GM23338 (cell line): ENCODE measurements around the gene SLC25A15. TPM values are rescaled to one million over a fixed set of nuclear protein-coding genes. Genes with fewer than 3 reads are reported as not detected.

ENCODE experiments used
- ATAC-seq: fragments of 200-7000 bp; cut with Tn5 transposase; 3 replicates; pipeline ENCODE4 v1.9.1; 2020
- DNase-seq: peaks from one replicate; pipeline ENCODE4 v3.0.0-alpha.2; 2015; ENCODE audit warnings: low spot score
- H2AFZ ChIP-seq: fragments of 200-600 bp; sonication (generic); 2 replicates; pipeline ENCODE4 v1.8.0; 2016; ENCODE audit warnings: antibody characterized with exemption, mild to moderate bottlenecking, moderate library complexity
- H3F3A ChIP-seq: fragments of 200-600 bp; sonication (generic); replicated peaks from 2 replicates; pipeline ENCODE4 v1.8.0; 2017; ENCODE audit warnings: antibody characterized with exemption, mixed run types, low read depth
- H3K27ac ChIP-seq: fragments of 200-600 bp; sonication (generic); 2 replicates; pipeline ENCODE4 v1.6.1; 2016; ENCODE audit warnings: low read depth
- H3K27me3 ChIP-seq: fragments of 200-600 bp; sonication (generic); 2 replicates; pipeline ENCODE4 v1.8.0; 2016; ENCODE audit warnings: mild to moderate bottlenecking, mixed run types, moderate library complexity; ENCODE audit not compliant: insufficient read depth
- H3K36me3 ChIP-seq: fragments of 200-600 bp; sonication (generic); 2 replicates; pipeline ENCODE4 v1.8.0; 2016; ENCODE audit warnings: mild to moderate bottlenecking; ENCODE audit not compliant: insufficient read depth
- H3K4me1 ChIP-seq: fragments of 200-600 bp; sonication (generic); 2 replicates; pipeline ENCODE4 v1.8.0; 2016; ENCODE audit warnings: mild to moderate bottlenecking, moderate library complexity; ENCODE audit not compliant: insufficient read depth
- H3K4me2 ChIP-seq: fragments of 200-600 bp; sonication (generic); 2 replicates; pipeline ENCODE4 v1.7.1; 2017; ENCODE audit warnings: mixed run types
- H3K4me3 ChIP-seq: fragments of 200-600 bp; sonication (generic); 2 replicates; pipeline ENCODE4 v1.6.1; 2016; ENCODE audit warnings: mixed run types
- H3K79me2 ChIP-seq: fragments of 200-600 bp; sonication (generic); replicated peaks from 2 replicates; pipeline ENCODE4 v1.8.0; 2017; ENCODE audit warnings: mild to moderate bottlenecking; ENCODE audit not compliant: insufficient read depth
- H3K9me2 ChIP-seq: fragments of 200-600 bp; sonication (generic); 2 replicates; pipeline ENCODE4 v1.8.0; 2017; ENCODE audit not compliant: insufficient read depth
- H4K20me1 ChIP-seq: fragments of 200-600 bp; sonication (generic); replicated peaks from 2 replicates; pipeline ENCODE4 v1.8.0; 2017; ENCODE audit warnings: mild to moderate bottlenecking; ENCODE audit not compliant: insufficient read depth
- H3K27ac Mint-ChIP-seq: 2 replicates; pipeline ENCODE4 v1.8.0; 2020; ENCODE audit warnings: inconsistent platforms, mild to moderate bottlenecking, moderate library complexity, mixed read lengths
- H3K27me3 Mint-ChIP-seq: 3 replicates; pipeline ENCODE4 v1.8.0; 2022; ENCODE audit warnings: low read depth, mild to moderate bottlenecking, moderate library complexity, mixed read lengths, inconsistent platforms; ENCODE audit not compliant: insufficient read depth, poor library complexity
- H3K36me3 Mint-ChIP-seq: 3 replicates; pipeline ENCODE4 v1.8.0; 2021; ENCODE audit warnings: low read depth, mild to moderate bottlenecking, inconsistent platforms, moderate library complexity, mixed read lengths
- H3K4me1 Mint-ChIP-seq: 3 replicates; pipeline ENCODE4 v1.8.0; 2020; ENCODE audit warnings: mild to moderate bottlenecking, inconsistent platforms, mixed read lengths
- H3K4me3 Mint-ChIP-seq: 3 replicates; pipeline ENCODE4 v1.8.0; 2021; ENCODE audit warnings: moderate library complexity, mild to moderate bottlenecking, inconsistent platforms, mixed read lengths
- H3K9me3 Mint-ChIP-seq: 3 replicates; pipeline ENCODE4 v1.8.0; 2020; ENCODE audit warnings: moderate library complexity, mild to moderate bottlenecking, inconsistent platforms, mixed read lengths
- CREB1 ChIP-seq: fragments of 250-450 bp; sonication (Bioruptor Pico); IDR thresholded peaks from 2 replicates; pipeline ENCODE4 v1.5.0; 2020; ENCODE audit warnings: low read depth, mild to moderate bottlenecking, moderate library complexity
- ETS1 ChIP-seq: IDR thresholded peaks from 2 replicates; pipeline ENCODE4 v1.6.1; 2016; ENCODE audit warnings: antibody characterized with exemption
- EZH2phosphoT487 ChIP-seq: fragments of 200-600 bp; sonication (generic); IDR thresholded peaks from one replicate; pipeline ENCODE4 v1.8.1; 2018; ENCODE audit warnings: antibody characterized with exemption; ENCODE audit not compliant: unreplicated experiment
- JUNB ChIP-seq: IDR thresholded peaks from one replicate; pipeline ENCODE4 v1.6.1; 2016; ENCODE audit warnings: antibody characterized with exemption; ENCODE audit not compliant: unreplicated experiment
- POLR2AphosphoS5 ChIP-seq: IDR thresholded peaks from 2 replicates; pipeline ENCODE4 v1.6.1; 2016; ENCODE audit warnings: antibody characterized with exemption, low read depth
- REST ChIP-seq: IDR thresholded peaks from one replicate; pipeline ENCODE4 v1.6.1; 2018; ENCODE audit warnings: antibody characterized with exemption; ENCODE audit not compliant: unreplicated experiment
- STAT1 ChIP-seq: IDR thresholded peaks from one replicate; pipeline ENCODE4 v1.6.1; 2016; ENCODE audit warnings: antibody characterized with exemption; ENCODE audit not compliant: unreplicated experiment
- ZNF331 ChIP-seq: fragments of 250-450 bp; sonication (Bioruptor Pico); IDR thresholded peaks from 2 replicates; pipeline ENCODE4 v1.5.0; 2020; ENCODE audit warnings: low read depth, mild to moderate bottlenecking, moderate library complexity
- ZNF462 ChIP-seq: fragments of 250-450 bp; sonication (Bioruptor Pico); IDR thresholded peaks from 2 replicates; pipeline ENCODE4 v1.5.0; 2020; ENCODE audit warnings: mild to moderate bottlenecking, moderate library complexity
- polyA plus RNA-seq: library from polyadenylated mRNA; unstranded; fragments of >200 nt; fragmentation: Nextera tagmentation; extraction: Ambion mirVana; gene quantifications from 2 replicates; pipeline ENCODE4 v1.2.1, GENCODE V29; 2016
- total RNA-seq: library from RNA; depleted of rRNA; stranded (reverse); fragments of >200 nt; shearing (Covaris generic); gene quantifications from 2 replicates; pipeline ENCODE4 v1.2.3, GENCODE V29; 2014

The SLC25A15 gene
- total and polyA plus RNA-seq, 2 experiments from 2014 or later: 6.5 to 32.6 TPM

- Histone ChIP-seq H3K27me3 (no peaks in the 10 kb centered on the region), H3F3A (no peaks in the 10 kb centered on the region), H3K4me1 (peaks cover 5% of the 10 kb centered on the region), H3K4me2 (no peak overlapping the region), H4K20me1 (no peaks in the 10 kb centered on the region; the same call in 1 of the 2 replicates), H3K4me3 (no peak overlapping the region), H3K9me2 (no peaks in the 10 kb centered on the region), H3K27ac (no peak overlapping the region), H2AFZ (no peak overlapping the region), H3K36me3 (peaks cover 8% of the 10 kb centered on the region; the same call in 1 of the 2 replicates), H3K79me2 (peaks cover 13% of the 10 kb centered on the region)
- Mint-ChIP-seq H3K36me3 (no peaks in the 10 kb centered on the region; the same call in 2 of the 3 replicates), H3K4me1 (peaks cover 5% of the 10 kb centered on the region), H3K27me3 (no peaks in the 10 kb centered on the region), H3K4me3 (no peak overlapping the region), H3K9me3 (no peaks in the 10 kb centered on the region), H3K27ac (no peak overlapping the region)
- DNase-seq (no peak), ATAC-seq (no peak)
- TF ChIP-seq POLR2AphosphoS5 (no peak), EZH2phosphoT487 (no peak), STAT1 (no peak), REST (no peak), ZNF331 (CRISPR knock-in tag) (no peak), ETS1 (no peak)
Observed at GRCh38 chr13:40765602-40766001, 23.8 kb upstream of the SLC25A15 start.

GRCh38 chr13:40769970-40770369 lies 19.4 kb upstream of the SLC25A15 start:
- peak; percentile 36; the same call in 1 of the 2 replicates for TF ChIP-seq CREB1 (CRISPR knock-in tag)
- TF ChIP-seq ZNF462 (CRISPR knock-in tag): no peak
- TF ChIP-seq JUNB: no peak
- Histone ChIP-seq H3K4me1 (peaks cover 5% of the 10 kb centered on the region), H3K9me2 (no peaks in the 10 kb centered on the region), H3F3A (no peaks in the 10 kb centered on the region), H2AFZ (no peak overlapping the region), H3K4me3 (peak overlapping the region; percentile 84), H3K36me3 (peaks cover 8% of the 10 kb centered on the region; the same call in 1 of the 2 replicates), H3K27ac (no peak overlapping the region), H3K4me2 (peak overlapping the region; percentile 92), H4K20me1 (no peaks in the 10 kb centered on the region; the same call in 1 of the 2 replicates), H3K27me3 (no peaks in the 10 kb centered on the region), H3K79me2 (peaks cover 15% of the 10 kb centered on the region)
- ATAC-seq: no peak
- H3K9me3 Mint-ChIP-seq: no peaks in the 10 kb centered on the region
- H3K27me3 Mint-ChIP-seq: peaks cover 2% of the 10 kb centered on the region
- no peaks in the 10 kb centered on the region; the same call in 2 of the 3 replicates for H3K36me3 Mint-ChIP-seq
- DNase-seq: no peak
- peak overlapping the region; percentile 98 for H3K4me3 Mint-ChIP-seq
- peaks cover 5% of the 10 kb centered on the region for H3K4me1 Mint-ChIP-seq
- H3K27ac Mint-ChIP-seq: no peak overlapping the region
